ENCODE data around the gene UPF2. TPM values are rescaled to one million over a fixed set of nuclear protein-coding genes. Genes with fewer than 3 reads are reported as not detected.

UPF2 gene
- polyA plus RNA-seq, 1 donor from 2014 or later, result 14.3 TPM

GRCh38 chr10:11927746-11928145 lies 114.9 kb downstream of the UPF2 start:
- Histone ChIP-seq H3K4me2 (ENCODE audit: low read length) (no peak overlapping the region), H3K9ac (ENCODE audit: low read length) (no peak overlapping the region), H2AFZ (ENCODE audit: low read depth, low read length) (no peak overlapping the region), H3K9me3 (ENCODE audit: low read length) (no peaks in the 10 kb centered on the region), H4K20me1 (ENCODE audit: insufficient read depth) (no peaks in the 10 kb centered on the region), H3K4me3 (ENCODE audit: low read length) (no peak overlapping the region), H3K27me3 (ENCODE audit: insufficient read depth, low read depth, low read length) (no peaks in the 10 kb centered on the region), H3K79me2 (replicated peaks; ENCODE audit: insufficient read depth, low read length) (no peaks in the 10 kb centered on the region), H3K27ac (ENCODE audit: low read length) (no peak overlapping the region), H3K36me3 (ENCODE audit: insufficient read depth, low read length) (peaks cover 15% of the 10 kb centered on the region), H3K9me2 (ENCODE audit: insufficient read depth, low read length) (no peaks in the 10 kb centered on the region), H3F3A (ENCODE audit: insufficient read depth, low read length, poor library complexity, severe bottlenecking) (no peaks in the 10 kb centered on the region)
- no peak for TF ChIP-seq SMC3 (conservative IDR thresholded peaks at IDR 0.05; ENCODE audit: poor library complexity)
- no peak for TF ChIP-seq EP300 (conservative IDR thresholded peaks at IDR 0.05; ENCODE audit: poor library complexity, severe bottlenecking)
- no peak for TF ChIP-seq MXI1 (conservative IDR thresholded peaks at IDR 0.05; ENCODE audit: poor library complexity, severe bottlenecking)
- no peak for TF ChIP-seq TAF1 (IDR thresholded peaks at IDR 0.05; ENCODE audit: low read depth)
- no peak for TF ChIP-seq RAD21 (conservative IDR thresholded peaks at IDR 0.05)
- TF ChIP-seq POLR2AphosphoS5 (IDR thresholded peaks at IDR 0.05), result no peak
- TF ChIP-seq CTCF (IDR thresholded peaks at IDR 0.05; ENCODE audit: poor library complexity, severe bottlenecking), result no peak
- TF ChIP-seq EZH2 (IDR thresholded peaks at IDR 0.05; ENCODE audit: borderline replicate concordance, insufficient read depth, low read length, poor library complexity, severe bottlenecking), result no peak
- no peak for TF ChIP-seq REST (IDR thresholded peaks at IDR 0.05; ENCODE audit: borderline replicate concordance)

GRCh38 chr10:11921800-11922392 lies 120.7 kb downstream of the UPF2 start:
- H3K4me2 ChIP-seq (ENCODE audit: low read length), result no peak overlapping the region
- H3F3A ChIP-seq (ENCODE audit: insufficient read depth, low read length, poor library complexity, severe bottlenecking), result no peaks in the 10 kb centered on the region
- no peaks in the 10 kb centered on the region for H3K79me2 ChIP-seq (replicated peaks; ENCODE audit: insufficient read depth, low read length)
- no peaks in the 10 kb centered on the region for H4K20me1 ChIP-seq (ENCODE audit: insufficient read depth)
- H3K9me2 ChIP-seq (ENCODE audit: insufficient read depth, low read length), result no peaks in the 10 kb centered on the region
- no peak for TF ChIP-seq RAD21 (conservative IDR thresholded peaks at IDR 0.05)
- no peak for TF ChIP-seq TAF1 (IDR thresholded peaks at IDR 0.05; ENCODE audit: low read depth)
- TF ChIP-seq REST (IDR thresholded peaks at IDR 0.05; ENCODE audit: borderline replicate concordance), result no peak
- no peak overlapping the region for H3K27ac ChIP-seq (ENCODE audit: low read length)
- no peak overlapping the region for H3K4me3 ChIP-seq (ENCODE audit: low read length)
- no peak overlapping the region for H2AFZ ChIP-seq (ENCODE audit: low read depth, low read length)
- H3K27me3 ChIP-seq (ENCODE audit: insufficient read depth, low read depth, low read length), result no peaks in the 10 kb centered on the region
- no peak overlapping the region for H3K9ac ChIP-seq (ENCODE audit: low read length)
- no peaks in the 10 kb centered on the region for H3K9me3 ChIP-seq (ENCODE audit: low read length)
- H3K36me3 ChIP-seq (ENCODE audit: insufficient read depth, low read length), result peaks cover 14% of the 10 kb centered on the region
